ENCODE results near the gene NAGPA. TPM values are rescaled to one million over a fixed set of nuclear protein-coding genes. Genes with fewer than 3 reads are reported as not detected.

The NAGPA gene
- 17.4 TPM for polyA plus RNA-seq (2012; ENCODE audit: insufficient read length, low read depth)

GRCh38 chr16:5033256-5034166 lies at the start of gene NAGPA:
Gene NAGPA, minus strand, starts transcription at chr16:5033935. Its CDS starts 21 bp downstream, at chr16:5033914.
- peak; percentile 76 for TF ChIP-seq POLR2AphosphoS5 (IDR thresholded peaks at IDR 0.05; ENCODE audit: low read depth, low read length)
- TF ChIP-seq TAF1 (IDR thresholded peaks at IDR 0.05; ENCODE audit: borderline replicate concordance, insufficient read depth, low read length), result peak; percentile 86
- peak; percentile 97; the same call in 1 of the 2 replicates for TF ChIP-seq SIN3A (IDR thresholded peaks at IDR 0.05; ENCODE audit: borderline replicate concordance, insufficient read depth, low read length)
- TF ChIP-seq FOXP2 (optimal IDR thresholded peaks at IDR 0.05; ENCODE audit: borderline replicate concordance, extremely low read depth, extremely low read length, insufficient read depth), result no peak
- TF ChIP-seq, protein P1, sequence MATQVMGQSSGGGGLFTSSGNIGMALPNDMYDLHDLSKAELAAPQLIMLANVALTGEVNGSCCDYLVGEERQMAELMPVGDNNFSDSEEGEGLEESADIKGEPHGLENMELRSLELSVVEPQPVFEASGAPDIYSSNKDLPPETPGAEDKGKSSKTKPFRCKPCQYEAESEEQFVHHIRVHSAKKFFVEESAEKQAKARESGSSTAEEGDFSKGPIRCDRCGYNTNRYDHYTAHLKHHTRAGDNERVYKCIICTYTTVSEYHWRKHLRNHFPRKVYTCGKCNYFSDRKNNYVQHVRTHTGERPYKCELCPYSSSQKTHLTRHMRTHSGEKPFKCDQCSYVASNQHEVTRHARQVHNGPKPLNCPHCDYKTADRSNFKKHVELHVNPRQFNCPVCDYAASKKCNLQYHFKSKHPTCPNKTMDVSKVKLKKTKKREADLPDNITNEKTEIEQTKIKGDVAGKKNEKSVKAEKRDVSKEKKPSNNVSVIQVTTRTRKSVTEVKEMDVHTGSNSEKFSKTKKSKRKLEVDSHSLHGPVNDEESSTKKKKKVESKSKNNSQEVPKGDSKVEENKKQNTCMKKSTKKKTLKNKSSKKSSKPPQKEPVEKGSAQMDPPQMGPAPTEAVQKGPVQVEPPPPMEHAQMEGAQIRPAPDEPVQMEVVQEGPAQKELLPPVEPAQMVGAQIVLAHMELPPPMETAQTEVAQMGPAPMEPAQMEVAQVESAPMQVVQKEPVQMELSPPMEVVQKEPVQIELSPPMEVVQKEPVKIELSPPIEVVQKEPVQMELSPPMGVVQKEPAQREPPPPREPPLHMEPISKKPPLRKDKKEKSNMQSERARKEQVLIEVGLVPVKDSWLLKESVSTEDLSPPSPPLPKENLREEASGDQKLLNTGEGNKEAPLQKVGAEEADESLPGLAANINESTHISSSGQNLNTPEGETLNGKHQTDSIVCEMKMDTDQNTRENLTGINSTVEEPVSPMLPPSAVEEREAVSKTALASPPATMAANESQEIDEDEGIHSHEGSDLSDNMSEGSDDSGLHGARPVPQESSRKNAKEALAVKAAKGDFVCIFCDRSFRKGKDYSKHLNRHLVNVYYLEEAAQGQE (IDR thresholded peaks at IDR 0.05; ENCODE audit: insufficient read depth in 1 of 2, low read depth in 2 of 2, low read length in 2 of 2), result peak in 1 of 2 experiments; percentile 52; a peak in 1 of 4 replicates

DNA sequence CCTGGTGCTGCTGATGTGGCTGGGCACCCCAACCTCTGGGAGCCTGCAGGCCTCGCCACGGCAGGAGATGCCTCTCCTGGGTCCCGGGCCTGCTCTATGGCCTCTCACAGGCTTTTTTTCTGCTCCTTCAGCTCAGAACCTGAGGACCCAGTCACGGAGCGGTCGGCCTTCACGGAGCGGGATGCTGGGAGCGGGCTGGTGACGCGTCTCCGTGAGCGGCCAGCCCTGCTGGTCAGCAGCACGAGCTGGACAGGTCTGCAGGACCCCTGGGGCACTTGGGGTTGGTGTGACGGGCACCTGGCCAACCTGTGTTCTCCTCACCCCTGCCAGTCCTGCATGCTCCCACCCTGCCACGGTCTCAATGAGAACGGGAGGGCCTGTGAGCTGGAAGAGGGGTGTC lies 44.9 kb upstream of the NAGPA start:
- TF ChIP-seq SIN3A (IDR thresholded peaks at IDR 0.05; ENCODE audit: borderline replicate concordance, insufficient read depth, low read length), result no peak
- no peak for TF ChIP-seq FOXP2 (optimal IDR thresholded peaks at IDR 0.05; ENCODE audit: borderline replicate concordance, extremely low read depth, extremely low read length, insufficient read depth)
- TF ChIP-seq, protein P1 (IDR thresholded peaks at IDR 0.05; ENCODE audit: insufficient read depth in 1 of 2, low read depth in 2 of 2, low read length in 2 of 2), result no peak
- TF ChIP-seq TAF1 (IDR thresholded peaks at IDR 0.05; ENCODE audit: borderline replicate concordance, insufficient read depth, low read length), result no peak
- no peak for TF ChIP-seq POLR2AphosphoS5 (IDR thresholded peaks at IDR 0.05; ENCODE audit: low read depth, low read length)

DNA sequence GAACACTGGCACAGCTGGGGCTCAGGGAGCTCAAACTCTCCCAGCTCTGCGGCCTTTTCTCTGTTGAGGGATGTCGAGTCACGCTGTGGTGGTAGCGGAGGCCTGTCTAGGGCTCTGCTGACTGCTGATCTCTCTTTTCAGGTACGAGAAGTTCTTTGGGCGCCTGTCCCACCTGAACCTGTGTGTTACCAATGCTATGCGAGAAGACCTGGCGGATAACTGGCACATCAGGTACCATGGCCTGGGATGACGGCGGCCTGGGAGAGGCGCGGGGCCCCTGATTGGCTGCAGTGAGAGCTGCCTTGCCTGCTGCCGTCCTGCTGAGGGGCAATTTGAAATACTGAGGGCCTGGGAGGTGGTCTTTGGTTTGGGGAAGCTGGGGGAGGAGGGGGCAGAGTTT lies 43.6 kb upstream of the NAGPA start:
- TF ChIP-seq POLR2AphosphoS5 (IDR thresholded peaks at IDR 0.05; ENCODE audit: low read depth, low read length) (no peak), TAF1 (IDR thresholded peaks at IDR 0.05; ENCODE audit: borderline replicate concordance, insufficient read depth, low read length) (no peak), SIN3A (IDR thresholded peaks at IDR 0.05; ENCODE audit: borderline replicate concordance, insufficient read depth, low read length) (no peak), FOXP2 (optimal IDR thresholded peaks at IDR 0.05; ENCODE audit: borderline replicate concordance, extremely low read depth, extremely low read length, insufficient read depth) (no peak)
- TF ChIP-seq, protein P1 (IDR thresholded peaks at IDR 0.05; ENCODE audit: insufficient read depth in 1 of 2, low read depth in 2 of 2, low read length in 2 of 2), result no peak

DNA sequence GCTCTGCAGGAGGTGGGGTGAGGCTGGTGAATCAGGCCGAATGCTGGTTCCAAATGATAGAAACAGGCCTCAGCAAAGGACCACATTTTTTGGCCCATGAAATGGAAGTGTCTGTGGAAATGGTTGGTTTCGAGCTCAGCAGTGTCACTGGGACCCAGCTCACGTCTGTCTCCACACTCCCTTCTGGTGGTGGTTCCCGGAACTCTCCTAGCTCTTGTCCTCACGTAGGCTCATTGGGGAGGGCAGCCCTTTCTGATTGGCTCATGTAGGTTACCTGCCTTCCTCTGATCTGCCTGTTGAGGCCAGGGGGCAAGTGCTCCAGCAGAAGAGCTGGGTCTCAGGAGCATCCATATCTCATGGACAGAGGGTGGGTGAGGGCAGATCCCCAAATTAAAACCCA lies 41.9 kb upstream of the NAGPA start:
- TF ChIP-seq SIN3A (IDR thresholded peaks at IDR 0.05; ENCODE audit: borderline replicate concordance, insufficient read depth, low read length), result no peak
- TF ChIP-seq POLR2AphosphoS5 (IDR thresholded peaks at IDR 0.05; ENCODE audit: low read depth, low read length), result no peak
- TF ChIP-seq, protein P1 (IDR thresholded peaks at IDR 0.05; ENCODE audit: insufficient read depth in 1 of 2, low read depth in 2 of 2, low read length in 2 of 2), result no peak
- no peak for TF ChIP-seq FOXP2 (optimal IDR thresholded peaks at IDR 0.05; ENCODE audit: borderline replicate concordance, extremely low read depth, extremely low read length, insufficient read depth)
- TF ChIP-seq TAF1 (IDR thresholded peaks at IDR 0.05; ENCODE audit: borderline replicate concordance, insufficient read depth, low read length), result no peak
